Measurements from ENCODE around the gene DTD1.

DTD1 gene

DNA sequence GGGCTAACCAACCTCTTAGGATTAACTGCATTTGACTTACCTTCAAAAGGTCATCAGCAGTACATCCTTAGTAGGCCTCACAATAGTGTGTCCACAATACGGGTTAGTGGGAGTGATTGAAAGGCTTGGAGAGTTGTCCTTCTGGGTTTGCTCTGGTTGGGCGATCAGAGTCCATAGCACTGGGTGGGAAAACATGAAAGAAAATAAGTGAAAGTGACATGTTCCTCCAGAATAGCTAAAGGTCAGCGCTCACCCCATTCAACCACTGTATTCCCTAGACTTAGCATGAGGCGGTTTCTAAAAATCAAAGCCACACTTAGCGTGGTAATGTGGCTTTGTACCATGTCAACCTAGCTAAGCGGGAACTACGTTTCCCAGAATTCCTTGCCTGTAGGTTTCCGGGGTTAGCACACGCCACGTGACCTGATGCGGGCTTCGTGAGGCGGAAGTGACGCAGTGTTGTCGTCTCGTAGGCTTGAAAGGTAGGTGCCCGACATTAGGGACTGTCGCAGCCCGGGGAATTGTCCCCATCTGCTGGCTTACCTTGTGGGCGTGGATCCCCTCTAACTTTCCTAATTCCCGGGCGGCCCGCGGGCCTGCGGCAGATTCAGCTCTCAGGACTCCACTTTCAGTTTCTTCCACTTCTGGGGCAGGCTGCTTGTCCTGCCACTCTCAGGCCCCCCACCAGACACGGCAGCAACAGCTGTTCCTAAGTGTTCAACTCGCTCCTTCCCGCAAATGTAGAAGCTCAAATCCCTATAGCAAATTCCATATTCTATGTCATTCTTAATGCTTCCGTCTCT, 206.0 kb downstream of the DTD1 start:
- DNase-seq (ENCODE audit: low read depth), result peak; percentile 86

DNA sequence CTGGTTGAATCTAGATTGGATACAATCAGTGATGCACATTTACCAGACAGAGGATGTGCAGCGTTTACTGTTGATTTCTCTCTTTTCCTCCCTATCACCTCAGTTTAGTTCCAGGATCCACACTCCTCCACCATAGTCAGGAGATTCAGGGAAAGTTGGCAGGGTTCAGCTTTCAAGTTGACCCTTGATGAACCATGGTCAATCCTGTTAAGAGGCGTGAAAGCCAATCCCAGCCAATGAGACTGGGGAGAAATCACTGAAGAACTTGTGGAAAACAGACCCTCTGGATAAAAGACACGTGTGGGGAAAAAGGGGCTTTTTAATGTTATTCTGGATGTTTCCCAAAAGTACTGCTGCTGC, 206.6 kb downstream of the DTD1 start:
- no peak for DNase-seq (ENCODE audit: low read depth)

DNA sequence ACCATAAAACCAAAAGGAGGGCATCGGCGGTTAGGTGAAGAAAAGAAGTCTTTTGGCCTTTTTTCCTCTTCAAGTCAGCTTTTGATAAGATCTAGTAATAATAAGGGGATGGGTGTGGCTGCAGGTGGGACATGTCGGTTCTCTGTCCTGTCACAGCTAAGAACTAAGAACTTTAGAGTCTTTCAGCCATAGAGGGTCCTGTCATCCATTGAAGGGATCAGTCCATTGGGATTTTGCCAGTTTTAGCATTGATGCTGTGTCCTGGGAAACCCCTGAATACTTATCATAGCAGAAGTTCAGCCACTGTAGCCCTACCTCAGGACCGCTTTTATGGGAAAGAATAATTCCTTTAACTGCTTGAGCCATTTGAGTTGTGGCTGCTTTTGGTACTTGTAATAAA, 207.5 kb downstream of the DTD1 start:
- DNase-seq (ENCODE audit: low read depth), result no peak

DNA sequence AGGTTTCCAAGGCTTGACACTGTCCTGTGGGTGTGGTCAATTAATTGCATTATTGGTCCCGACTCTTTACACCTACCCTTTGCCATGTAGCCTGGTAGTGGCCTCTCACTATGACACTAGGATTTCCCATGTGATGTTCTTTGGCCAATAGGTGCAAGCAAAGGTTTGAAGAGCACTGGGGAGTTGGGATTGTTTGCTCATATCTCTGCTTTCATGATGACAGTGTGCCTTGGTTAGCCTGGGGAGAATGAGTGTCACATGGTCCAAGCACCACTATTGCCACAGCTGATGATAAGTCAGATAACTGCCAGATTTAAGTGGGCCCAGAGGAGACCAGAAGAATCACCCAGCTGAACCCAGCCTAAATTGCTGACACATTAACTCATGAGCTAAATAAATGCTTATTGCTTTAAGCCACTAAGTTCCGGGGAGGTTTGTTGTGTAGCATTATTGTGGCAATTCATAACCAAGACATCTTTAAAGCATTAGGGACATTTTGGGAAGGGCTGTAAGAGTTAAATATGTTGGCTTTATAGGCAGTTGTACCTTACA, 208.5 kb downstream of the DTD1 start:
- DNase-seq (ENCODE audit: low read depth), result no peak

DNA sequence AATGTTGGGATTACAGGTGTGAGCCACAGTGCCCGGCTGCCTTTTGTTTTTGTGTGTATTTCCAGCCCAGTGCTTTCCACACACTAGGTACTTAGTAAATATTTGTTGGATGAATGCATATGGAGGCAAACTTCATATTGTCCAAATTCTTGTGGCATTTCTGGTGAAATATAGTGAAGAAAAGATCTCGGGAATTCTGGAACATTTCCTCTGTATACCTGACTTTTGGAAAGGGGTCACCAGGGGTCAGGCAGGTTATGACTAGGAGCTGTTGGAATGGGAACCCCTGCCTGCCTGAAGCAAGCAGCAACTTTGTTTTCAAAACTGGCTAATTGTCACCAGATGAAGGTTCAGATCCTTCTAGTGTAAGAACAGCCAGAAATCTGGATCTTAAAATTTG, 213.7 kb downstream of the DTD1 start:
- no peak for DNase-seq (ENCODE audit: low read depth)

DNA sequence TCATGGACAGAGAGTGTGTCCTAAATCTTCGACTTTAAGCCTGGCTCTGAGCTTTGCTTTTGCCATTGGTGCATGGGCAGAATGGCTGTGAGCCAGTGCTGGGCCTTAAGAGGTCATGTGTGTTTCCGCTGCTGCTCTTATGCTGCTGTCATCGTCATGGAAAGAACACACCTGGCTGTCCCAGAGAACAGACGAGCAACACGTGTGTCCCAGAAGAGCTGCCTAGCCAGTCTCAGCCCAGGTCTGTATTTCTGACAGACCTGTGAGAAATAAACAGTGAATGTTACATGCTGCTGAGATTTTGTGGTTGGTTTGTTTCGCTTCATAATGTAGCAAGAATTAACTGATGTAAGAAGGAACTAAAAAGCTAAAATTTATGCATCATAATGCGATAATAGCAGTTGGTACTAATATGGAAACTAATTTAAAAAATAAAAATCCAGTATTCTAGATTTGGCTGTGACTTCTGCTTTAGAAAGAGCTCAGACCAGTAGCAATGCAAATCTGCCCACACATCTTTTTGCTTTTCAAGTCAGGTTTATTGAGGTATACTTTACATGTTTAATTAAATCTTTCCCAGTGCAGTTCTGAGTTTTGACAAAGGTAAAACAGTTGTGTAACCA, 214.3 kb downstream of the DTD1 start:
- no peak for DNase-seq (ENCODE audit: low read depth)

DNA sequence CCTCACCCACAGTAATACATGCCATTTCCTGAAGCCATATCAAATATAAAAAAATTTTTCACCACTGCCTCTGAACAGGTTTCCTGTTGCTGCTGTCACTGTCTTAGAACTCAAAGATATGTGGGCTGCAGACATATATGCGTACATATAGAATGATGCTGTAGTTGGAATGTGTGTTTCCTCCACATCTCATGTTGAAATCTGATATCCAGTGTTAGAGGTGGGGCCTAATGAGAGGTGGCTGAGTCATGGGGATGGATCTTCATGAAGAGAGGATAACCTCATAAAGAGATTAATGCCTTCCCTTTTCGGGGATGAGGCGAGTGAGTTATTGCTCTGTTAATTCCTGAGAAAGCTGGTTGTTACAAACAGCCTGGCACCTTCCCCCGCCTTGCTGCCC, 218.0 kb downstream of the DTD1 start:
- DNase-seq (ENCODE audit: low read depth), result peak; percentile 47

DNA sequence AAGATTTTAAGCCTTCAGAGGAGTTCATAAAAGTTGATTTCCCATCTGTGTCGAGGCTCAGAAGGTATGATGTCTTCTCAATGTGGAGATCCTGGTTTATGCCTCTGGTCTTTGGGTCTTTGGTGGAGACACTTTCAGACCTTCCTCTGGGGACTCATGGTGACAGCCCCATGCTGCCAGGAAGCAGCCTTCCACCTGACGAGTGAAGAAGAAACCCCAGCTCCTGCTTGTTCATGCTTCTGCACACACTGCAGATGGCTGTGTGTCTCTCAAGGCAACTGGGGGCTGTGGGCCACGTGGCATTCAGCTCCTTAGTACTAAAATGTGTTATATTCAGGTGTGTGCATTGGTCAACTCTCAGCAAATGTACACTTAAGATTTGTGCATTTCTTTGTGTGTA, 220.9 kb downstream of the DTD1 start:
- DNase-seq (ENCODE audit: low read depth), result no peak

DNA sequence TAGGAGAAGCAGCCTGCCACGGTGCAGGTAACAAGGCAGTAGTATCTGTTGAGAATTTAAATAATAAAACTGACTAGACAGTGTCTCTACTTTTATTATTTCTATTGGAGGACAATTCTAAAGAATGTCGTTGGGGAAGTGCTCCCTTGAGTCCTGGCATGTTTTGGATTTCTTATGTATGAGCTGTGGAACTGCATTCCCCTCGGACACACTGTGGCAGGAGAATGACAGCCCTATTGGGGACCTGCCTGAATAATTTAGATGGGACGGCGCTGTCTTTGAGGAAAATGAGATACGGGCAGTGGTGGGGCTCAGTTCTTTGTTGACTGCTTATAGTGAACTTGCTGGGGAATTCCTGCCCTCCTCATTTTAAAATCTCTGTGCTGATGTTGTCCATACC, 223.3 kb downstream of the DTD1 start:
- no peak for DNase-seq (ENCODE audit: low read depth)

DNA sequence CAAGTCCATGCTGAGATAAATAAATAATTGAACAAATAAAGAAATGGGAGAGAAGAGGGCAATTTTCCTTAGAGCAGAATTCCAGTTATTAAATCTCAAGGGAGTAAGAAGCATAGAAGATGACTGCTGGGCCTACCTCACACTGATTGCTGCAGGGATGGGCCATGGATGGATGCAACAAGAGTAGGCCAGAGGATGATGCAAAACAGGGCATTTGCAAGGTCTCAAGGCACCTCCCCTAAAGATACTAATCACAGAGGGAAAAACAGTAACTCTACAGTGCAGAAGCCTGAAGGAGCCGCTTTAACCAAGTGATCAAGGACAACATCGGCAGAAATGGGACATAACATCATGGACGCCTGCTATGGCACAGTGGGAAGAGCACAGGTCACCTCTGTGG, 224.1 kb downstream of the DTD1 start:
- DNase-seq (ENCODE audit: low read depth), result no peak

DNA sequence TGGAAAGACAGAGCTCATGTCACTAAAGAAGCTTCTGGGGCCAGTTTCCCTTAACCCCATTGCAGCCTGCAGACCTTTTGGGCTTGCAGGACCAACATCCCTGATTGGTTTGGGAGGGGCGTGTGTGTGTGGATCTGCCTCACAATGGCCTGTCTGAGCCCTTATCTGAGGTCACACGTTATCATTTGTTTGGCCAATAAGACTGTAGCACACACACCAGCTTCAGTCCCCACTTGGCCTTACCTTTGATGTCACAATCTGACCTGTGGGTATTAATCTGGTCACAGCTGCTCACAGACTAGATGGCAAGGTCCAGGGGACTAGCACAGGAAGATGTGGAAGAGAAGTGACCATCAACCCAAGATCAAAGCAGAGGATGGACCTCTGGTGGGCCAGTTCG, 225.6 kb downstream of the DTD1 start, which contains the start of gene SCP2D1:
SCP2D1 (plus strand) TSS at position 301 of the 400 bp plus-strand sequence; CDS start at position 334, 33 bp downstream.
- no peak for DNase-seq (ENCODE audit: low read depth)

DNA sequence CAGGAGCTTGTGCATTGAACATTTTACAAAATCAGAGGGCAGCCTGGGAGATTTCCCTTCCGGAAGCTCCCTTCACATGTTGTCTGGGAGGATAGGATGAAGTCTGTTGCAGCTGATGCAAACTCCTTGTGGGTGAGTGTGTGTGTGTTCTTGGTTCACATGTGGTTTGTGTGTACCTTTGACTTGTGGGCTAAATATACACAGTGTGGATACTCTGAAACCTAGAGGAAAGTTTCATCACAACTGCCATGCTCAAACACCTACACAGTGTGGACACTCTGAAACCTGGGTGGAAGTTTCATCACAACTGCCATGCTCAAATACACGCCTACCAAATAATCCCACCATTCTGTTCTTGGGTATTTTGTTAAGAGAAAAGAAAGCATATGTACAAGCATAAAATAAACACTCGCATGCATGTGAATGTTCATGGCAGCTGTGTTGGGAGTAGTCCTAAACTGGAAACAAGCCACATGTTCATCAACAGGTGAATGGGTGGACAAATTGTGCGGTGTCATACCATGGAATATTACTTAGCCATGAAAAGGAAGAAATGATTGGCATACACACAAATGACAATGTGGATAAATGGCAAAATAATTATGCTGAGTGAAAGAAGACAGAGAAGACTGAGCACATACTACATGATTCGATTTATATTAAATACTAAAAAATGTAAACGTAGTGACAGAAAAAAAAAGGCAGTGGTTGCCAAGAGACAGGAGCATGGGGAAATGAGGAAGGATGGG, 227.5 kb downstream of the DTD1 start:
- DNase-seq (ENCODE audit: low read depth), result no peak
